Endothelial cell (in vitro differentiated cells): ENCODE results near the gene HOXA3. TPM values are rescaled to one million over a fixed set of nuclear protein-coding genes. Genes with fewer than 3 reads are reported as not detected.

Experiments used
- DNase-seq: peaks from one replicate; pipeline ENCODE4 v3.0.0; 2021; ENCODE audit warnings: low spot score
- H3K27ac Mint-ChIP-seq: one replicate; pipeline ENCODE4 v1.8.0; 2021; ENCODE audit warnings: mixed read lengths, inconsistent platforms; ENCODE audit not compliant: unreplicated experiment
- H3K27me3 Mint-ChIP-seq: one replicate; pipeline ENCODE4 v1.8.0; 2021; ENCODE audit warnings: mild to moderate bottlenecking, moderate library complexity, mixed read lengths, inconsistent platforms; ENCODE audit not compliant: unreplicated experiment
- H3K36me3 Mint-ChIP-seq: one replicate; pipeline ENCODE4 v1.8.0; 2021; ENCODE audit warnings: mild to moderate bottlenecking, low read depth, mixed read lengths, inconsistent platforms; ENCODE audit not compliant: unreplicated experiment
- H3K4me1 Mint-ChIP-seq: one replicate; pipeline ENCODE4 v1.8.0; 2021; ENCODE audit warnings: mild to moderate bottlenecking, mixed read lengths, inconsistent platforms; ENCODE audit not compliant: unreplicated experiment
- H3K4me3 Mint-ChIP-seq: one replicate; pipeline ENCODE4 v1.8.0; 2021; ENCODE audit warnings: mild to moderate bottlenecking, mixed read lengths, inconsistent platforms; ENCODE audit not compliant: unreplicated experiment
- H3K9me3 Mint-ChIP-seq: one replicate; pipeline ENCODE4 v1.8.0; 2021; ENCODE audit warnings: mixed read lengths, inconsistent platforms; ENCODE audit not compliant: unreplicated experiment
- total RNA-seq: library from RNA; stranded (reverse); fragmentation: NEBNext Ultra II Directional; extraction: Animal tissue kit (Norgen Biotek cat#: 25700); gene quantifications from one replicate; pipeline ENCODE4 v1.2.1, GENCODE V29; 2021; ENCODE audit not compliant: unreplicated experiment
- TF ChIP-seq, protein P1 (sequence below): fragments of 200-600 bp; sonication (generic); IDR thresholded peaks from one replicate; pipeline ENCODE4 v1.5.0; 2021; ENCODE audit warnings: antibody characterized with exemption; ENCODE audit not compliant: unreplicated experiment

HOXA3 gene
- total RNA-seq, 1 donor from 2014 or later: 0.13 TPM

DNA sequence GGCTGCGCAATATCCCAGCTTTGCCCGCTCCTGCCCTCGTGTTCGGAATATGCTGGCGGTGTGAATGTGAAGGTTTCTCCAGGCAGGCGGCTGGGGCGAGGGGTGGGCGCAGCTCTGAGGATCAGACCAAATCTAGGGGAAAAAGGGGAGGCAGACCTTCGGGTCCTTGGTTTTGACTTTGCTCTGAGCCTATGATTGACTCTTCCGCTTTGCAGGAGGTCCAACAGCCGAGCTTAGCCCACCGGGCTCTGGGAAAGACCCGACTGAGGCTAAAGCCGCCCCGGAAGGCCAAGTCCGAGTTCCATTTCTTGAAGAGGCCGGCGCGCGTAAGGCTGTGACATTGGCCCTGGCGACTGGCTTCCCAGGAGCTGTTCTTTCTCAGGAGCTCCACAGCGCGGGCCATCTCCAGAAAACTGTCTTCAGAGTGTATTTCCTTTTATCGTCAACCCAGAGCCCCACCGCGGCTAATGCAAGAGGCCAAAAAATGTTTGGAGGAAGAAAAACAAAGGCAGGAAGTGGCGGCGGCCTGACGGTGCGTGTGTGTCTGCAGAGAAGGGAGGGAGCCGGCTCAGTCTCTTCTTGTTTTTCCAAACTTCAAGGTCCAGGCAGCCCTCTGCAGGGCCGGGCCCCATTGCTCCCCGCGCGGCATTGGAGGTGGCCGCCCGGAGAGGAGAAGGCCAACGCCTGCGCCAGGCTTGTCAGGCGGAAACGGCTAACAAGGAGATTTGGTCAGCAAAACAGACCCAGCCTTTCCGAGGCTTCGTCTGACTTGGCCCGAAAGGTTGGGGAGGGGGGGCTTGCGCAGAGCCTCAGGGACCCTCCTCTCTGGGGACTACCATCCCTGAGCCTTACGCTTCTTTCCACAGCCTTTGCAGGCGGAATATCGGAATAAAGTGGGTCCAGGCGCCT lies 36.3 kb upstream of the HOXA3 start:
- Mint-ChIP-seq H3K27ac (no peak overlapping the region), H3K27me3 (peaks cover 57% of the 10 kb centered on the region), H3K9me3 (no peaks in the 10 kb centered on the region), H3K4me3 (peak overlapping the region; percentile 81), H3K36me3 (peaks cover 6% of the 10 kb centered on the region), H3K4me1 (peaks cover 46% of the 10 kb centered on the region)
- DNase-seq: no peak
- TF ChIP-seq, protein P1, sequence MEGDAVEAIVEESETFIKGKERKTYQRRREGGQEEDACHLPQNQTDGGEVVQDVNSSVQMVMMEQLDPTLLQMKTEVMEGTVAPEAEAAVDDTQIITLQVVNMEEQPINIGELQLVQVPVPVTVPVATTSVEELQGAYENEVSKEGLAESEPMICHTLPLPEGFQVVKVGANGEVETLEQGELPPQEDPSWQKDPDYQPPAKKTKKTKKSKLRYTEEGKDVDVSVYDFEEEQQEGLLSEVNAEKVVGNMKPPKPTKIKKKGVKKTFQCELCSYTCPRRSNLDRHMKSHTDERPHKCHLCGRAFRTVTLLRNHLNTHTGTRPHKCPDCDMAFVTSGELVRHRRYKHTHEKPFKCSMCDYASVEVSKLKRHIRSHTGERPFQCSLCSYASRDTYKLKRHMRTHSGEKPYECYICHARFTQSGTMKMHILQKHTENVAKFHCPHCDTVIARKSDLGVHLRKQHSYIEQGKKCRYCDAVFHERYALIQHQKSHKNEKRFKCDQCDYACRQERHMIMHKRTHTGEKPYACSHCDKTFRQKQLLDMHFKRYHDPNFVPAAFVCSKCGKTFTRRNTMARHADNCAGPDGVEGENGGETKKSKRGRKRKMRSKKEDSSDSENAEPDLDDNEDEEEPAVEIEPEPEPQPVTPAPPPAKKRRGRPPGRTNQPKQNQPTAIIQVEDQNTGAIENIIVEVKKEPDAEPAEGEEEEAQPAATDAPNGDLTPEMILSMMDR: no peak

DNA sequence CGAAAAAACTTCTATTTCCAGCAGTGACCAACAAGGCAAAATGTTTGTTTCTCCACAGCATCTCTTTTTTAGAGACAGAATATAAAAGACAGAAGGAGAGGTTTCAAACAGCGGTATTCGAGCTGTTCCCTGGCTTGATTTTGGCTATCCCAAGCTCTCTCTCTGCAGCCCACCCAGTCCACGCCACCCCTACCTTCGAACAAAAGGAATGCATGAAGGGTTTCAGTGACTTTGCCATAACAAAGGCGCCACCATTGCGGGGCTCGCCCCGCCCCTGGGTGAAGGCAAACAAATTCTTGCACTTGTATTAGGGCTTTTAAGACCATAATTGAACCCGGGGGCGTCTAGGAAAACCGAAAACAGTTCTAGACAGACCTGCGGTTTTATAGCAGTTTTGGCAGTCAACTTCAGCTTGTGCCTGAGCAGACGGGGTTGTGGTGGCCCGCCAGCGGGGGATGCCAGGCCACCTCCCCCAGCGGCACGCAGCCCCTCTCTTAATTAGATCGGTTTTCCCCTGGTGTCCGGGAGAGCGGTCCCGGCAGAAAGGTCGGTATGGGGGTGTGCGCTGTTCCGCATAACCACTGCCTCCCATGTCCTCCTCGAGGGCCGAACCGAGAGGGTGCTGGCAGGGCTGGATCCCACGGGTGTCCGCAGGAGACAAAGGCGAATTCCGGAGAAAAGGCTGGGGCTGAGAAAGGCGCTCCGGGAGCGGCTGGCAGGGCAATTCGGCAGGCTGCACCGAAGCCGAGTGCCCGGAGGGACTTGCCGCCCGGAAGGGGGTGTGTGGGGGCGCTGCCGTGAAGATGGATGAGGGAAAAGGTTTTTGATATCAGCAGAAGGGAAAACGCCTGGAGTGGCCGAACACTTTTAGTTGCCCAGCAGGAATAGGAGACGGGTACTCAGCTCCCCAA lies 35.3 kb upstream of the HOXA3 start:
- H3K27me3 Mint-ChIP-seq: peaks cover 58% of the 10 kb centered on the region
- H3K9me3 Mint-ChIP-seq: no peaks in the 10 kb centered on the region
- no peak overlapping the region for H3K4me3 Mint-ChIP-seq
- H3K27ac Mint-ChIP-seq: no peak overlapping the region
- no peak for DNase-seq
- peaks cover 6% of the 10 kb centered on the region for H3K36me3 Mint-ChIP-seq
- peaks cover 46% of the 10 kb centered on the region for H3K4me1 Mint-ChIP-seq
- TF ChIP-seq, protein P1: no peak

DNA sequence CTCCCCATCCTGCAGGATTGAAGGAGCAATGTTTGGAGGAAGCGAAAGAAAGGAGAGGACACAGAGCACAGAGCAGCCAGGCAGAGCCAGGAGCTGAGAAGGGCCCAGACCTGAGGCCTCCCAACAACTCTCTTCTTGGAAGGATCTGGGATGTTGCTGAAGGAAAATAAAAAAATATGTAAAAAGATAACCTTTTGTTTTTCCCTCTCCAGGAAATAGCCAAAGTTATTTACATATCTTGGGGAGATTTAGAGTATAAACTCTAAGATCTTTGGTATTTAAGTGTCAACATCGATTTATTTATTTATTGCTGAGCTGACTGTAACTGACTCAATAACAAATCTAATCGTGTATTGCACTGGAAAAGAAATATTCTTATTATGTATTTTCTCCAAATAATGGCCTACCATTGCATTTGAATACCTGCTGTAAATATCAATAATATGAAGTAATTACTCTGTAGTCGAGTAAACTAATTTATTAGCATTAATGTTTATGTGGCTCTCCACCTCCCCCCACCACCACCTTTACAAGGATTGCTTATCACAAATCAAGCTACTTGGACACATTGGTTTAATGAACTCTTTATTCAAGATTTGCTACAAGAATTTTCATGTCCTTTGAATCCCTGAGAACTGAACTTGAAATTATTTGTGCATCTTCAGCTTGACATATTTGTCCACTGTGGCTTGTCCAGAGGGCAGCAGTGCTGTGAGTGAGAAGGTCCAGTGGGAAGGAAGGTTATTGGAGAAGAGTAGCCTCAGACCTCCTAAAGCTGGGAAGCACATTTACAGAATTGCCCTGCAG lies 34.5 kb upstream of the HOXA3 start:
- Mint-ChIP-seq H3K27me3 (peaks cover 54% of the 10 kb centered on the region), H3K4me3 (no peak overlapping the region), H3K36me3 (peaks cover 6% of the 10 kb centered on the region), H3K4me1 (peaks cover 46% of the 10 kb centered on the region), H3K27ac (no peak overlapping the region), H3K9me3 (no peaks in the 10 kb centered on the region)
- TF ChIP-seq, protein P1: no peak
- DNase-seq: no peak

DNA sequence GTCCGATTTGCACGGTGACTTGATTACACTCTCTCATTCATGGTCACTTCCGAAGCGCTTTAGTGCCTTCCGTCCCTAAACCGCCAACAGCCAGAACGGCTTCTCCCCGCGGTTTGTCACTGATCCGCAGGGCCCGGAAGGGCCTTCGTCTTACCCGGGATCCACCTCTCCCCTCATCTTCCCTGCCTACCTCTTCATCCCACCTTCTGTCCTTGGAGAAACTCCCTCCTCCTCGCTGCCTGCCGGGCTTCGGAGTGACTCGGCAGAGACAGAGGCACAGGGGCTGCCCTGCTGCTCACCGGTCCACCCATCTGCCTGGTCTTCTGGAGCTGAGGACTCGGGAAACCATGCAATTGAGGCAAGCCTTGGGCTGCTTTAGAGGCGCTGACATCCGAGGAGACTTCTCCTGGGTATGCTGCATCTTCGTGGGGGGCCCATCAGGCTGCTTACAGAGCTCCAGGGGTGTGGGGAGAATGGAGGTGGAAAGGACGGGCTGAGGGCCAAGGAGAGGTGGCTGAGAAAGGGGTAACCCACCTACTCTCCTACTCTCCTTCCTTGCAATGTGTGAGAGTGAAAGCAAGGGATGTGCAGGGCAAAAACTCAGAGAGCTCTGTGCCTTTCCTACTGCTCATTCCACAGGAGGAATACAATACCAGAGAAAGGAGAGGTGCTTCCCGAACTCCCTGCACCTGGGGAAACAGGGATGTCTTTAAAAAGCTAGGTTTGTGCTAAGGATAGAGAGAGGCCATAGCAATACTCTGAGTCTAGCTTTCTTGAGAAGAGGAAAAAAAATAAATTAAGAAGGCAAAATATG lies 33.7 kb upstream of the HOXA3 start:
- TF ChIP-seq, protein P1: no peak
- Mint-ChIP-seq H3K4me1 (peaks cover 46% of the 10 kb centered on the region), H3K27me3 (peaks cover 50% of the 10 kb centered on the region), H3K27ac (no peak overlapping the region), H3K36me3 (peaks cover 6% of the 10 kb centered on the region), H3K9me3 (no peaks in the 10 kb centered on the region), H3K4me3 (peak overlapping the region; percentile 28)
- DNase-seq: no peak
